CD4-positive, alpha-beta T cell treated with Interleukin-2 at 100 ng/mL for 4 hours (primary cell): ENCODE data around the gene GRM5.
"Not testable (repeated sequence)": the region's sequence is repeated elsewhere in the genome, so short reads cannot be mapped to it uniquely, and the experiment has no call there.

Experiments used
- DNase-seq: peaks from one replicate; pipeline ENCODE4 v3.0.0-alpha.2; 2020; ENCODE audit warnings: low spot score

GRM5 gene

GRCh38 chr11:89065651-89066201 lies at the start of gene GRM5:
Gene GRM5 (minus strand): TSS chr11:89065982. CDS start chr11:89047872, 18,110 bp downstream.
- DNase-seq: not testable (repeated sequence)

- DNase-seq: not testable (repeated sequence)
Observed at GRCh38 chr11:89097956-89098355, 32.2 kb upstream of the GRM5 start.

- DNase-seq: not testable (repeated sequence)
Observed at GRCh38 chr11:89093806-89094205, 28.0 kb upstream of the GRM5 start.

GRCh38 chr11:89084951-89085350 lies 19.2 kb upstream of the GRM5 start:
- not testable (repeated sequence) for DNase-seq

- DNase-seq: not testable (repeated sequence)
Observed at GRCh38 chr11:89070911-89071310, 5.1 kb upstream of the GRM5 start.

GRCh38 chr11:89067264-89067663 lies 1.5 kb upstream of the GRM5 start:
- no peak for DNase-seq

GRCh38 chr11:89065066-89065465 lies 716 bp downstream of the GRM5 start:
- no peak for DNase-seq

- DNase-seq: not testable (repeated sequence)
Observed at GRCh38 chr11:89063481-89063951, 2.3 kb downstream of the GRM5 start.

- DNase-seq: not testable (repeated sequence)
Observed at GRCh38 chr11:89062771-89063298, 2.9 kb downstream of the GRM5 start.

GRCh38 chr11:89061839-89062238 lies 3.9 kb downstream of the GRM5 start:
- DNase-seq: not testable (repeated sequence)

GRCh38 chr11:89057406-89057805 lies 8.4 kb downstream of the GRM5 start:
- DNase-seq: not testable (repeated sequence)

GRCh38 chr11:89052220-89052619 lies 13.6 kb downstream of the GRM5 start:
- DNase-seq: no peak

GRCh38 chr11:89047159-89047558 lies 18.6 kb downstream of the GRM5 start:
- not testable (repeated sequence) for DNase-seq

- DNase-seq: not testable (repeated sequence)
Observed at GRCh38 chr11:89043861-89044588, 21.8 kb downstream of the GRM5 start.

GRCh38 chr11:89029671-89030070 lies 36.1 kb downstream of the GRM5 start:
- not testable (repeated sequence) for DNase-seq

GRCh38 chr11:89021339-89021738 lies 44.4 kb downstream of the GRM5 start:
- DNase-seq: no peak

GRCh38 chr11:89019827-89020547 lies 45.8 kb downstream of the GRM5 start:
- DNase-seq: not testable (repeated sequence)

GRCh38 chr11:89016214-89016613 lies 49.6 kb downstream of the GRM5 start:
- DNase-seq: no peak

GRCh38 chr11:89015614-89016013 lies 50.2 kb downstream of the GRM5 start:
- DNase-seq: no peak

GRCh38 chr11:89000852-89001251 lies 64.9 kb downstream of the GRM5 start:
- DNase-seq: not testable (repeated sequence)

GRCh38 chr11:88979641-88980040 lies 86.1 kb downstream of the GRM5 start:
- no peak for DNase-seq

- not testable (repeated sequence) for DNase-seq
Observed at GRCh38 chr11:88978992-88979391, 86.8 kb downstream of the GRM5 start.
